A204.1 (cell line): ENCODE data around the gene CPM.

Experiments
- FAIRE-seq: peaks from 2 replicates; lab custom pipeline; 2012; peaks lifted over from hg19 to GRCh38; lab: Jason Lieb, UNC

Gene CPM

DNA sequence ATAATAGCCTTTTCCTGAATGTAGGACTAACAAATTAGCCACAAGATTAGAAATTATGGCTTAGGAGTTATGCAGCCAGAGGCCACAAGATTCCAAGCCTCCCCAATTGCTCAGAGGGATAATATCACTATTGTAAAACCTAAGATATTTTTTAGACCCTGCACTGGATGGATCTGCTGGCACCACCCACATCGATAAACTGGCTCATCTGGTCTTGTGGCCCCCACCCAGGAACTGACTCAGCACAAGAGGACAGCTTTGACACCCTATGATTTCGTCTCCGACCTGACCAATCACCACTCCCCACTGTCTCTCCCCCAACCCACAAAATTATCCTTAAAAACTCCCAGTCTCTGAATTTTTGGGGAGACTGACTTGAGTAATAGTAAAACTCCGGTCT is 54.7 kb downstream of the CPM start:
- no peak for FAIRE-seq

- FAIRE-seq, result no peak
Measured at GRCh38 chr12:68877583-68877982, 55.4 kb downstream of the CPM start.

- FAIRE-seq, result no peak
Measured at GRCh38 chr12:68876461-68876860, 56.5 kb downstream of the CPM start.

- FAIRE-seq, result no peak
Measured at GRCh38 chr12:68873316-68873715, 59.7 kb downstream of the CPM start.

GRCh38 chr12:68871921-68872320 is 61.0 kb downstream of the CPM start:
- no peak for FAIRE-seq

DNA sequence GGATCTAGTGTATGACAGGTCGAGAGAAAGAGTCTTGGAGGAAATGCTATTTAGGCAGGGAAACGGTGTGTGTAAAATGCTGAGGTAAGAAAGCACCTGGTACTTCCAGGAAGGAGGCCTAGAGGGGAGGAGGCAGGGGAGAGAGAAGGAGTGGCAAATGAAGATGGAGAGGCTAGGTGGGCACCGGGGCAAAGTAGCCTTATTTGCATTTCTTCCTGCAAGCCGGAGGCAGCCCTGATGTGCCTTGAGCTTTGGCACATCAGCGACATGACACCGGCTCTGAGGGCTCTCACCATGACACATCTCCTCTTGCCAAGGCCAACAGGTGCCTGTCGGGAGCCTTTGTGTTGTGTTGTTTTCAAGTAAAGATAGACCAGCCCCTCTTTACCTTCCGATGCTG is 61.6 kb downstream of the CPM start:
- no peak for FAIRE-seq

GRCh38 chr12:68870443-68870842 is 62.5 kb downstream of the CPM start:
- FAIRE-seq, result no peak

- FAIRE-seq, result no peak
Measured at GRCh38 chr12:68870011-68870410, 63.0 kb downstream of the CPM start.

DNA sequence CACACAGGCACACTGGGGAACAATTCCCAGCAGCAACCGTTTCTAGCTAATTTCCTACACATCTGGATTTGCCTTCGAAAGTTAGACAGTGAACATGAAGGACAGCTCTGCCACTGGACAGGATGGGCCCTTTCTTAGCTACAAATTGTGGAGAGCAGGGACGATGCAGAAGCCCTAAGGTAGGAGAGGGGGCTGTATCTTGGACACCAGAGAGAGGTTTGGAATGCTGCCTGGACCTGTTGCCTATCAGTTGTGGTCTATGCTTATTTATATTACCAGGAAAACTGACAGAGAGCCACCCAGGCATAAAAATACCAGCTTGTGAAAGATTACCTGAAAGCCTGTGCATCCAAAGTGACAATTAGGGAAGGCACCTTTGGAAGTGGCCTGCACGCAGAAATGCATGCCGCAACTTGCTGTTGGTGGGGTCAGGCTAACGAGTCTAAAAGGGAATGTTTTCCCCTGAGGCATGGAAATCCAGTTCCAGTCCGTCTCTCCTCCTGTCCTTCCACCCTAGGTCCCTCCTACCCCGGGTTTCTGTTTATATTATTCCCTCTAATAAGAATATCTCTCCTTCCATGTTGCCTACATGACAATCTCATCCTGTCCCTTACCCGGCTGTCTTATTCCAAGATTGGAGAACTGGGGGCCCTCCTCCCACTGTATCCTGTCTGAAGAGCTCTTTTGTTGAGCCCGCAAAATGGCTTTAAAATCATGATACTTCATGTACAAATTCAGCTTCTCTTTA is 64.8 kb downstream of the CPM start:
- FAIRE-seq, result no peak

DNA sequence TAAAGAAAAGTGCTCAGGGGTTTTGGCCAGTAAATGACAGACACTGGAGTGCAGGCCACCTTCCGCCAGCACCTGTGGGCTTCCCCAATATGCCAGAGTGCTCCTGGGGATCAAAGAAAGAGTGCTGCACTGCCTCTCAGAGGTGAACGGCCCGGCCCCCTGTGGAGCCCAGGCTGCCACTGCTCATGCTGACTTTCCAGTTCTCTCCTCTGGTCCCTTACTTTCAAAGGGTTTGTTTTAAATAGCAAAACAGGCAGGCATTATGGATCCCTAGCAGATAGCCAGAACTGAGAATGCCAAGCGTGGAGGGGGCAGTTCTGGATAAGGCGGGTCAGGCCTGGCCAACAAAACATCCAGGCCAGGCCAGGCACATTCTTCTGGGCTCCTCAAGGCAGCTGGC is 65.4 kb downstream of the CPM start:
- no peak for FAIRE-seq

DNA sequence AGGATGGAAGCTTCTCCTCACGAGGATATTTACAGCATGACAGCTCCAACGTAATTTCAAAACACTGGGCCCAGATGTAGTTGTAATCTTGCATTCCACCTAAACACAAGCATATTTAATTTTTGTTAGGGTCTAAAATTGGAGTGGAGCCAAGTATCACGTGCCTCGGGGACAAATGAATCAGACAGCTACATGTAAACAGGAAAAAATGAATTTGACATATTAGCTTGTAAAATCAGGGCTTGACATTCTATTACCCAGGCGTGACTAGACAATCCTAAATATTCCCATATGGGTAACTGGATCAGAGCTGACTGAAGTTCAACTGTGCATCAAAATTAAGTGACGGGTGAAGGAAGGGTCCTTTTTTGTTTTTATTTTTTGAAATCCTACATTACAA is 66.0 kb downstream of the CPM start:
- no peak for FAIRE-seq

DNA sequence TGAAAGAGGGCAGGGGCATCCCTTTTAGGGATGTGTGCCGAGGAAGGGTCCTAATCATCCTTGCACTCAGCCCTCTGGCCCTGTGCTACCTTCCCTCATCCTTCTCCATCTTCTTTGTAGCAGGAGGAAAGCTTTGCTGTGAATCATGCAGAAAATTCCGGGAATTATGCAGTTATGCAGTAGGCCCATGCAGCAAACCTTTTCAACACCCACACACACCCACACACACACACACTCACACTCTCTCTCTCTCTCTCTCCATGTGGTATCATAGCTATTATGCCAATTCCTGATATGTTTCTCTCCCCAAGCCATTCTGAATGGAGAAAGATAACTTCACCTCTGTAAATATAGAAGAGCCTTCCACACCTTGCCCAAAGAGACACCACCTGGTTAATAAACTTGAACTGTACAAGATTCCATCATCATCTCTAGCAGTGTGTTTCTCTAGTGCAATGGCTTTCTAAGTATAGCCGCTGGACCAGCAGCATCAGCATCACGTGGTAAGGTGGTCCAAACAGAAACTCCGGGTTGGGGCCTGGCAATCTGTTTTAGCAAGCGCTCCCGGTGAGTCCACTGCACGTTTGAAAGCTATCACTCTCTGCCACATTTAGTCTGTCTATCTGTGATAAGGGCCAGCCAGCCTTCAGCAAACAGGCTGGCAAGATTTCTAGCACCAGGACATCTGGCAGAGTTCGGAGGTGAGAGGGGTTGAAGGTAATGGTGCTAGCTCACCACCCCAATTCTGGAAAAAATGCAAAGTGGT is 67.4 kb downstream of the CPM start:
- FAIRE-seq, result no peak

DNA sequence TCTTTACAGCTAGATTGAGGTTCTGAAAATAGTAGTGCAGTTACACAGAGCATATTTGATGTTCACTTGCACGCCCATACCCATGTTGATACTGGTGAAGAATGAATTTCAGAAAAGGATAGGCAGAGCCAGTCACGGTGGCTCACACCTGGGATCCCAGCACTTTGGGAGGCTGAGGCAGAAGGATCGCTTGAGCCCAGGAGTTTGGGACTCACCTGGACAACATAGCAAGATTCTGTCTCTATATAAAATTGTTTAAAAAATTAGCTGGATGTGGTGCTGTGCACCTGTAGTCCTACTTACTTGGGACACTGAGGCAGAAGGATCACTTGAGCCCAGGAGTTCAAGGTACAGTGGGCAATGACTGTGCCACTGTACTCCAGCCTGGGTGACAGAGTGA is 68.4 kb downstream of the CPM start:
- FAIRE-seq, result no peak

- FAIRE-seq, result peak; percentile 86
Measured at GRCh38 chr12:68863886-68864454, 69.0 kb downstream of the CPM start.

DNA sequence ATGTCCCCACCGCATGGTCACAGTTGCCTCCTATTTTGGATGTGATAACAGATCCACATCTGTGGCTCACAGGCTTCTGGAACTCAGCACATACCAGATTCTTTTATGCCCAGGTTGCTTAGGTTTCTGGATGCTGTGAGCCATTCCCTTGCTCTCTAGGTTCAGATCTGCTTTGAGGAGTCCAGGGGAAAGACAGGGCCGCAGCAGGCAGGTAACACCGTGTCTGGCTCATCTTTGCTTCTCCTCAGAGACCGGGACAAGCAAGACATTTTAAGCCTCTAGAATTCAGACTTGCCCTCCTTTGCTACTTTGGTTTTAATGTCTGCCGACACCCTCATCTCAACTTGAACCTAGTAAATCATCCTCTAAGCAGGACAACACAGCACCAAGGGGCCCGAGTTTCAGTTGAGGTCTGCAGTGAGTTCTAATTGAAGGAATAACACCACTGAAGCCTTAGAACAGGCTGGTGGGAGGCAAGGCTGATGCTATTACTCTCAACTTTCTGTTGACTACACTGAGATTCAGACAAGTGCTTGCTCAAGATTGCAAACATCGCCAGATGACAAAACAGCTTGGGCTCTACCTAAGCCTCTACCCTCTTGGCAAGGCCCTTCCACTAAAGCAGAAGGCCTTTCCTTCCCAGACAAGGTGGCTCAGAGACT is 69.7 kb downstream of the CPM start:
- no peak for FAIRE-seq

GRCh38 chr12:68861890-68862289 is 71.1 kb downstream of the CPM start:
- FAIRE-seq, result no peak

- no peak for FAIRE-seq
Measured at GRCh38 chr12:68856510-68856909, 76.5 kb downstream of the CPM start.

DNA sequence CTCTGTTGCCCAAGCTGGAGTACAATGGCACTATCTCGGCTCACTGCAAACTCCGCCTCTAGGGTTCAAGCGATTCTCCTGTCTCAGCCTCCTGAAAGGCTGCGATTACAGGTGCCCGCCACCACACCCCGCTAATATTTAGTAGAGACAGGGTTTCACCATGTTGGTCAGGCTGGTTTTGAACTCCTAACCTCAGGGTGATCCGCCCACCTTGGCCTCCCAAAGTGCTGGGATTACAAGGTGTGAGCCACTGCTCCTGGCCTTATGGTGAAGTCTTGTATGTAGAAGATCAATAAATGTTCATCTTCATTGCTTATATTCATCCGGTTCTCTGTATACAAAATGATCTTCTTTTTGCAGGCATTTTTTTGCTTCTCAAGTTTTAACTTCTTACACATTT is 77.2 kb downstream of the CPM start:
- FAIRE-seq, result no peak

DNA sequence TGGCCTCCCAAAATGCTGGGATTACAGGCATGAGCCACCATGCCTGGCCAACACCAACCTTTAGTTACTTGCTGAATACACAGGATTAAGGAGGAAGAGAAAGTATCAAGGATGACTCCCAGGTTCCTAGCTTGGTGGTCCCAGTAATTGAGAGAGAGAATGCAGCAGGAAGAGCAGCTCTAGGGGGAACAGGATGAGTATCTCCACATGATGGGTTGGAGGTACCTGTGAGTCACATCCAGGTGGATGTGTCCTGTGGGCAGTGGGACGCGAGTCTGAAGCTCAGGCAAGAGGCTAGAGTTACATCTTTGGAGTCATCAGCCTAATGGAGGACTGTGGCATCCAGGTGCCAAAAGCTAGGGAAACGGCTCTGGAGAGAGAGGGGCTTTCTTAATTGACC is 77.9 kb downstream of the CPM start:
- FAIRE-seq, result no peak

DNA sequence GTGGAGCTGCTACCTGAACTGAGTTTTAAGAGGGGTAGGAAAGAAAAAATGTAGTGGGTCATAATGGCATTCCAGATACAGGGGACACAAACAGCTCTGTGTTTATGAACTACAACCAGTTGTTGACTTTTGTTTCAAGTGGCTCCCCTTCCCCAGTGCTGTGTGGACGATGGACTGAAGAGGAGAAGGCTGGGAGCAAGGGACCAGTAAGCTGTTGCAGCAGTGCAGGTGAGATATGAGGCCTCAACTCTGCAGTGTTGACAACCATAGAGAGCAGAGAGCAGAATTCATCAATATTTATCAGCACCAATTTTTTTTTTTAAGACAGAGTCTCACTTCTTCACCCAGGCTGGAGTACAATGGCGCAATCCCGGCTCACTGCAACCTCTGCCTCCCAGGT is 78.4 kb downstream of the CPM start:
- FAIRE-seq, result no peak

DNA sequence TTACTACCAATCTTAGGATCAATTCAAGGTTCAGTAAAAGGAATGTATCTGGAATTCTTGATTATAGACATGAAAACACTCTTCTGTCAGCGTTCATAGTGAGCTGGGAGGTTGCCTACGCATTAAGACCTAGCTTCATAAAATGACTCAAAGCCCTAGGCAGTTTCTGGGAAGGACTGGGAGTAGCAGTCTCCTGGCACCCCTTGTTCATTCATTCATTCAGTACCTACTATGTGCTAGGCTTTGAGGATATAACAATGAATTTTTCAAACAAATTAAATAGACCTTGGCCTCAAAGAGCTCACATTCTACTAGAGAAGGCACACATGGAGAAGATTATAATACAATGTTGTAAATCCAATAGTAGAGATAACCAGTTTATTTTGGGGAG is 78.9 kb downstream of the CPM start:
- no peak for FAIRE-seq

DNA sequence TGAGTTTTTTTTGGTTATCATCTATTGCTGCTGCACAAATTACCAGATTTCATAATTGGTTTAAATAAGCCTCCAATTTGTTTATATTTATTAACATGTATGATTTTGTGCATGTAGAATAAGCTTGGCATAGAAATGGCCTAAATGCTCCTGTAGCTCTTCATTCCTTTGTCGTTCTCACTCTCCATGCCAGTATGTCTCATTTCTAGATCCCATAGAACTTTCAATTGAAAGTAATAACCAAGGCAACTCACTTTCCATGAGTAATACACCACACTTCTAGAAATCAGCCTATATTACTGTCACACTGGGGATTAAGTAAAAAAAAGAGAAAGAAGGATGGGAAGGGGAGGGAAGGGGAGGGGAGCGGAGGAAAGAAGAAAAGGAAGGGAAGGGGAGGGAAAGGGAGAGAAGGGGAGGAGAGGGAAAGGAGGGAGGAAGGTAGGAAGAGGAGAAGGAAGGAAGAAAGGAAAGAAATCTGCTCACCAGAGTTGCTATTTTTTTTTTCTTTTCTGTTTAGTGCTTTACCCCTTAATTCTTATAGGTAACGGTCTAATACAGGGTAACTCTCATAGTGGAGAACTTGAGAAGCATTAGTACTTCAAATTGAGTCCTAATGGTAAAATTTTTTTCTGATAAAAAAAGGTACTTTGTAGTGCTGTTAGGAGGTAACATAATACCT is 79.4 kb downstream of the CPM start:
- FAIRE-seq, result no peak
